ENCODE data around the gene CXCL3. TPM values are rescaled to one million over a fixed set of nuclear protein-coding genes. Genes with fewer than 3 reads are reported as not detected.

Gene CXCL3
- total RNA-seq, 4 donors from 2014 or later: 2.2 to 7.8 TPM; not detected in 2

DNA sequence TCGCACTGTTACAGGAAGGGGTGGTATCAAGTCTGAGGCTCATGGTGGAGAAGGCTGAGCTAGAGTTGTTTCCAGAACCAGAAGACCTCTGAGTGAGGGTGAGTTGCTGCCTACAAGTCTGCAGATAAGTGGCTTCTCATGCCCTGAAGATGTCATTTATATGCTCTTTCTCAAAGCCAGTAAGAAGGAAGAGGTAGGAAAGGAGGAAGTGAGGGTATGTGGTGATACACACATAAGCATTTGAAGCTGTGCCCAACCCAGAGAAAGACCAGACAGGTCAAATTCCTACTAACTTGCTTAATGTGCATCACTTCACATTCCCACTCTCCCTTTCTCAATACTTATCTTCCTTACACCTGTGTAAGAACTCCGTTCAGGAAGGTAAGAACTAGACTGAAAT, 50.4 kb downstream of the CXCL3 start, which contains the start of gene PPBP:
Gene PPBP, minus strand, starts transcription at position 130 of the 400 bp plus-strand sequence. Its CDS starts 87 bp downstream, at position 43.
- TF ChIP-seq, protein P1, sequence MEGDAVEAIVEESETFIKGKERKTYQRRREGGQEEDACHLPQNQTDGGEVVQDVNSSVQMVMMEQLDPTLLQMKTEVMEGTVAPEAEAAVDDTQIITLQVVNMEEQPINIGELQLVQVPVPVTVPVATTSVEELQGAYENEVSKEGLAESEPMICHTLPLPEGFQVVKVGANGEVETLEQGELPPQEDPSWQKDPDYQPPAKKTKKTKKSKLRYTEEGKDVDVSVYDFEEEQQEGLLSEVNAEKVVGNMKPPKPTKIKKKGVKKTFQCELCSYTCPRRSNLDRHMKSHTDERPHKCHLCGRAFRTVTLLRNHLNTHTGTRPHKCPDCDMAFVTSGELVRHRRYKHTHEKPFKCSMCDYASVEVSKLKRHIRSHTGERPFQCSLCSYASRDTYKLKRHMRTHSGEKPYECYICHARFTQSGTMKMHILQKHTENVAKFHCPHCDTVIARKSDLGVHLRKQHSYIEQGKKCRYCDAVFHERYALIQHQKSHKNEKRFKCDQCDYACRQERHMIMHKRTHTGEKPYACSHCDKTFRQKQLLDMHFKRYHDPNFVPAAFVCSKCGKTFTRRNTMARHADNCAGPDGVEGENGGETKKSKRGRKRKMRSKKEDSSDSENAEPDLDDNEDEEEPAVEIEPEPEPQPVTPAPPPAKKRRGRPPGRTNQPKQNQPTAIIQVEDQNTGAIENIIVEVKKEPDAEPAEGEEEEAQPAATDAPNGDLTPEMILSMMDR (IDR thresholded peaks at IDR 0.05; ENCODE audit: low read depth): no peak

Small RNAs within 50 kb of the gene (small RNA-seq; reads per million reads assigned to genes)
- gene RN7SL218P: not detected

Other genes starting within 250 kb of the CXCL3 start
- under 1 TPM in 1 of 4 donors, not detected in 3; 0.22 TPM for gene CXCL6, start 202.0 kb downstream of the CXCL3 start, total RNA-seq
- not detected for gene PF4V1, start 185.4 kb downstream of the CXCL3 start, total RNA-seq
- 1 to 10 TPM in 2 of 4 donors, not detected in 2; 1.5 to 1.8 TPM for gene CXCL1, start 169.3 kb downstream of the CXCL3 start, total RNA-seq
- gene PF4, start 56.7 kb downstream of the CXCL3 start, total RNA-seq: not detected
- gene PPBP, start 50.5 kb downstream of the CXCL3 start, total RNA-seq: 1 to 10 TPM in 1 of 4 donors, under 1 TPM in 1, not detected in 2; 0.88 to 4.6 TPM
- gene CXCL5, start 40.0 kb downstream of the CXCL3 start, total RNA-seq: 1 to 10 TPM in 1 of 4 donors, not detected in 3; 1.4 TPM
- 10 to 100 TPM; 12.7 to 33.7 (median 16.0) TPM for gene CXCL2, start 60.5 kb upstream of the CXCL3 start, total RNA-seq
- 10 to 100 TPM; 10.8 to 19.4 (median 15.3) TPM for gene MTHFD2L, start 119.4 kb upstream of the CXCL3 start, total RNA-seq

All from subcutaneous adipose tissue (tissue), 4 donors.